NB4 (cell line): Measurements from ENCODE around the gene RELCH.

Experiments used
- DNase-seq: peaks from one replicate; pipeline ENCODE4 v3.0.0; 2010; ENCODE audit warnings: low read depth
- H3K4me3 ChIP-seq: one replicate; pipeline ENCODE4 v1.5.1; 2011; ENCODE audit warnings: mild to moderate bottlenecking, low read depth, low read length, moderate library complexity
- CTCF ChIP-seq: IDR thresholded peaks from one replicate; pipeline ENCODE4 v1.5.1; 2012; ENCODE audit warnings: low read depth, low read length
- MAX ChIP-seq: IDR thresholded peaks from 2 replicates; pipeline ENCODE4 v1.6.1; 2011; ENCODE audit warnings: low read depth, low read length
- MYC ChIP-seq: IDR thresholded peaks from 2 replicates; pipeline ENCODE4 v1.6.1; 2011; ENCODE audit warnings: low read depth, low read length
- POLR2A ChIP-seq: IDR thresholded peaks from 2 replicates; pipeline ENCODE4 v1.6.1; 2011; ENCODE audit warnings: mild to moderate bottlenecking; ENCODE audit not compliant: insufficient read length; ENCODE audit errors: extremely low read depth

The RELCH gene

DNA sequence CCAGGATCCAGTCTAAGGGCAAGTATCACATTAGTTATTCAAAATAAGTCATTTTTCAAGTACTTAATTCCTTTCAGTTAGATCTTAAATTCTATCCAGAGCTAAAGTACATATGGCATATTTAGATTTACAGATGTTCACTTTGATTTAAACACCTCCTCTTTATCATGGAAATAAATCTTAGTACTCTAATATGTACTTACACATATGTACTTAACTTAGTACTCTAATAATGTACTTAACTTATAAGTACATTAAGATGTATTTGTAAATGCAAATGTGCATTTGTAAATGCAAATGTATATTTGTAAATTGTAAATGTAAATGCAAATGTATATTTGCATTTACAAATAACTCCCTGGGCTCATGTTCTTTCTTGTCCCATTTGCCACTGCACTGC, 14.8 kb upstream of the RELCH start:
- no peak overlapping the region for H3K4me3 ChIP-seq
- TF ChIP-seq MAX: no peak
- no peak for TF ChIP-seq POLR2A
- TF ChIP-seq MYC: no peak
- TF ChIP-seq CTCF: no peak
- DNase-seq: no peak

- H3K4me3 ChIP-seq: no peak overlapping the region
- TF ChIP-seq POLR2A: no peak
- TF ChIP-seq CTCF: no peak
- TF ChIP-seq MYC: no peak
- no peak for TF ChIP-seq MAX
- no peak for DNase-seq
Observed at GRCh38 chr18:62175521-62175920, 11.5 kb upstream of the RELCH start.

DNA sequence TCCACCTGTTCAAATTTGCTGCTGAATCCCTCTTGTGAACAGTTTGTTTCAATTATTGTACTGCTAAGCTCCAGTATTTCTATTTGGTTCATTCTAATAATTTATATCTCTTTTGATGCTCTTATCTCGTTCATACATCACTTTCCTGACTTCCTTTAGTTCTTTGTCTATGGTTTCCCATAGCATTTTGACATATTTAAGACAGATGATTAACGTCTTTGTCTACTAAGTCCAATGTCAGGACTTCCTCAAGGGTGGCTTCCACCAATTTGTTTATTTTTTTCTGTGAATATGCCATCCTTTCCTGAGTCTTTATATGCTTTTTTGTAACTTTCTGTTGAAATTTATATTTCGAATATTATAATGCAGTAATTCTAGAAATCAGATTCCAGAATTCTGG, 9.8 kb upstream of the RELCH start:
- no peak for TF ChIP-seq MYC
- no peak for TF ChIP-seq POLR2A
- no peak for TF ChIP-seq CTCF
- no peak for TF ChIP-seq MAX
- no peak overlapping the region for H3K4me3 ChIP-seq
- no peak for DNase-seq

DNA sequence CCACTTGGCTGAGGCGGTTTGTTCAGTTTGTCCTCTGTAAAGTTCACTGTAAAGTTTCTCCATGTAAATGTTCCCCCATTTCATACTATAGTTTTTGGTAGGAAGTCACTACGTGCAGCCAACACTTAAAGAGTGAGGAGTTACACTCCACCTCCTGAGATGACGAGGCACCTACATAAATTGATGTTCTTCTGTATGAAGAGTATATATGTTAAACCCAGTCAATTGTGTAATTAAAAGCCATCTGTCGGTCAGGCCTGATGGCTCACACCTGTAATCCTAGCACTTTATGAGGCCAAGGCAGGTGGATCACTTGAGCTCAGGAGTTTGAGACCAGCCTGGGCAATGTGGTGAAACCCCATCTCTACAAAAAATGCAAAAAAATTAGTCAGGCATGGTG, 7.8 kb upstream of the RELCH start:
- no peak for DNase-seq
- H3K4me3 ChIP-seq: no peak overlapping the region
- TF ChIP-seq MAX: no peak
- TF ChIP-seq CTCF: no peak
- TF ChIP-seq MYC: no peak
- TF ChIP-seq POLR2A: no peak

DNA sequence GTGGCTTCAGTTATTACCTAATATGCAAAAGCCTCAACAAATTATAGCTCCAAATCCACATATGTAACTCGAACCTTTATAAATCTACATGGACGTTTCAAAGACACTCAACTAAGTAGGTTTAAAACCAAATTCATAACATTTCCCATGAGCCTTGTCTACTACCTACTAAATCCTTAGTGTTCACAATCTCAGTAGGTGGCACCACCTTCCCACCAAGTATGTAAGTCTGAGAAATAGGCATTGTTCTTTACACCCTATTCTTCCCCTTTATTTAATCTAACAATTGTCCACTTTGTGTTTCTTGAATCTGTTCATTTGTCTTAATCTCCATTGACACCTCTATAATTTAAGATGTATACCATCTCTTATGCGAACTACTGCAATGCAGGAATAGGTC, 4.8 kb upstream of the RELCH start:
- DNase-seq: peak; percentile 7
- no peak overlapping the region for H3K4me3 ChIP-seq
- TF ChIP-seq MAX (no peak), MYC (no peak), CTCF (no peak), POLR2A (no peak)

- no peak overlapping the region for H3K4me3 ChIP-seq
- DNase-seq: peak; percentile 63
- TF ChIP-seq MAX: no peak
- TF ChIP-seq CTCF: peak; percentile 79
Observed at GRCh38 chr18:62183578-62184195, 3.4 kb upstream of the RELCH start.
